ENCODE results near the gene CDO1.

- TF ChIP-seq REST (IDR thresholded peaks at IDR 0.05; ENCODE audit: low read depth) (no peak), TEAD4 (IDR thresholded peaks at IDR 0.05) (no peak), EP300 (IDR thresholded peaks at IDR 0.05; ENCODE audit: borderline replicate concordance) (no peak), FOXM1 (IDR thresholded peaks at IDR 0.05; ENCODE audit: borderline replicate concordance, low read depth) (no peak)
These were observed 27.1 kb upstream of the CDO1 start for GRCh38 chr5:115843444-115844130.

Data from Ishikawa (cell line).